SU-DHL-6 (cell line): ENCODE results near the gene ETS1.

Experiments used
- H2AFZ ChIP-seq: fragments of 200-600 bp; sonication (generic); 2 replicates; pipeline ENCODE4 v1.6.1; 2014; ENCODE audit warnings: low read depth, mild to moderate bottlenecking, moderate library complexity, mixed read lengths, antibody characterized with exemption, low read length; ENCODE audit not compliant: severe bottlenecking
- H3F3A ChIP-seq: fragments of 200-600 bp; shearing (Covaris generic); 2 replicates; pipeline ENCODE4 v1.6.0; 2016; ENCODE audit warnings: antibody characterized with exemption, mild to moderate bottlenecking; ENCODE audit not compliant: insufficient read depth
- H3K27ac ChIP-seq: fragments of 200-600 bp; sonication (generic); 2 replicates; pipeline ENCODE4 v1.5.1; 2016; ENCODE audit warnings: low read depth, mild to moderate bottlenecking, low read length, moderate library complexity, mixed read lengths
- H3K27me3 ChIP-seq: fragments of 200-600 bp; sonication (generic), shearing (Covaris generic); 2 replicates; pipeline ENCODE4 v1.6.0; 2014; ENCODE audit warnings: mild to moderate bottlenecking, low read length
- H3K36me3 ChIP-seq: fragments of 200-600 bp; sonication (generic); 2 replicates; pipeline ENCODE4 v1.6.1; 2014; ENCODE audit warnings: mild to moderate bottlenecking, low read length, mixed read lengths
- H3K4me2 ChIP-seq: fragments of 300-600, 200-600 bp; shearing (Covaris generic), sonication (generic); 2 replicates; pipeline ENCODE4 v1.6.0; 2014; ENCODE audit warnings: low read length, low read depth, mild to moderate bottlenecking; ENCODE audit not compliant: poor library complexity, severe bottlenecking
- H3K4me3 ChIP-seq: fragments of 200-600 bp; sonication (generic); 2 replicates; pipeline ENCODE4 v1.5.1; 2014; ENCODE audit warnings: antibody characterized with exemption, low read length, mild to moderate bottlenecking, mixed read lengths; ENCODE audit not compliant: insufficient read depth, poor library complexity, severe bottlenecking
- H3K79me2 ChIP-seq: fragments of 200-600 bp; sonication (generic); 2 replicates; pipeline ENCODE4 v1.6.1; 2014; ENCODE audit warnings: mild to moderate bottlenecking, low read length, moderate library complexity; ENCODE audit not compliant: insufficient read depth
- H3K9ac ChIP-seq: fragments of 200-600 bp; sonication (generic); 2 replicates; pipeline ENCODE4 v1.7.0; 2014; ENCODE audit warnings: mild to moderate bottlenecking, low read length
- H3K9me2 ChIP-seq: fragments of 200-600 bp; sonication (generic); replicated peaks from 2 replicates; pipeline ENCODE4 v1.6.1; 2014; ENCODE audit warnings: low read length; ENCODE audit not compliant: insufficient read depth
- H3K9me3 ChIP-seq: fragments of 200-600 bp; sonication (generic); 2 replicates; pipeline ENCODE4 v1.6.1; 2014; ENCODE audit warnings: low read length, mixed read lengths; ENCODE audit not compliant: insufficient read depth
- H4K20me1 ChIP-seq: fragments of 200-600 bp; sonication (generic); 2 replicates; pipeline ENCODE4 v1.6.1; 2014; ENCODE audit warnings: low read depth, mild to moderate bottlenecking, antibody characterized with exemption, low read length, moderate library complexity, mixed read lengths
- EZH2phosphoT487 ChIP-seq: fragments of 200-600 bp; sonication (generic), shearing (Covaris generic); conservative IDR thresholded peaks from 2 replicates; pipeline ENCODE4 v1.6.1; 2018; ENCODE audit warnings: mild to moderate bottlenecking, antibody characterized with exemption, low read length, moderate library complexity, mixed read lengths
- TF ChIP-seq, protein P1 (sequence below): fragments of 200-600 bp; sonication (generic); IDR thresholded peaks from one replicate; pipeline ENCODE4 v1.5.1; 2017; ENCODE audit warnings: antibody characterized with exemption, mild to moderate bottlenecking, low read length, moderate library complexity; ENCODE audit not compliant: insufficient read depth, poor library complexity, severe bottlenecking

The ETS1 gene

DNA sequence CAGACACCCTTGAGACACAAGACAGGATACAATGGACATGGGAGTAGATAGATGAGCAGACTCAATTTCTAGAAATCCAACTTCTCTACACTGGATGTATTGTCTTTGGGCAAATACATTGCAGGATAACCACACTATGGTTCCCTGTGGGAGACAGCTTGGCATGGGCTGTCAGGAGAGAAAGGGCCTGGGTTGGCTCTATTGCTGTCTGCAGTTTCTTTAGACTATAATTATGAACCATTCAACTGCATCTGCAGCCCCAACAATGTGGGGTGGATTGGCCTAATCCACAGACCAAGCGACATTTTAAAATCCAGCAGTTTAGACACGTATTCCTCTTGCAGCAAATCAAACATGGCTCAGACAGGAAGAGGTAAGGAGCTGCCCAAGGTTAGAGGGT is 60.3 kb downstream of the ETS1 start:
- no peaks in the 10 kb centered on the region for H3K27me3 ChIP-seq
- H3F3A ChIP-seq, result no peaks in the 10 kb centered on the region
- no peak overlapping the region for H3K4me2 ChIP-seq

DNA sequence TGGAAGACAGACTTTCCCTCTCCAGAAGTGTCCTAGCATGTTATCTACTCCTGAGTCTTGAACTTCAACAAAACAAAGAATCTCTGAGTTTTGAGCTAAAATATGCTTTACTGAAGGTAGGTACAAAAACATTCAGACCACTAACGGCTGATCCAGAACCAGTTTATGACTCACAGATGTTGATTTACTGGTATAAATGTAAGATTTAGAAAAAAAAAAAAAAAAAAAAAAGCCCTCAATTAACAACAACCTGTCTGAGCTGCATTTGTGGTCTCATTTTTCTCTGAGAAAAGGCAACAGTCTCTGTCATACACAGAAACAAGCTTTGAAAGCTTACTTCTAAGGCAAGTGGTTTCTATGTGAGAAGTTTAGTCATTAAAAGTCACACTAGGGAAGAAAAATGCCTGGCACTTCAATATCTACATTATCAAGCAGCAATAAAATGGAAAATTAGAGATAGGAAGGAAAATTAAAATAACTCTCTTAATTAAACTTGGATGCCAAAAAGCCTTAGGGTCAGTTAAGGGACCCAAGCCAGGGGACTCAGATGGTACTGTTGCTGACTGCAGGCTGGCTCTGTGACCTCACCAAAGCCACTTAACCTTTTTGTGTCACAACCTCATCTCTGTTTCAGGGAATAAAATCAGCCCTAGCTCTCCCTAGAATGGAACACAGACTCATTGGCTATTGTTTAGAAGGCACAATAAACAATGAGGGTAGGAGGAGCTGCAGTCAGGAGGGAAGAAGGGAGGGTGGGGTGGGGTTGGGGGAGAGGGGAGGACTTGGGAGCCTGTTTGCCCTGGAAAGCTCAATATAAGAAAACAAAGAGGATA is 61.7 kb downstream of the ETS1 start:
- no peak overlapping the region for H2AFZ ChIP-seq
- H3K27me3 ChIP-seq, result no peaks in the 10 kb centered on the region
- no peaks in the 10 kb centered on the region for H3K9me3 ChIP-seq
- H3K9me2 ChIP-seq, result no peaks in the 10 kb centered on the region
- TF ChIP-seq EZH2phosphoT487, result no peak
- H3K79me2 ChIP-seq, result peaks cover 15% of the 10 kb centered on the region
- no peaks in the 10 kb centered on the region for H4K20me1 ChIP-seq
- H3K36me3 ChIP-seq, result peaks cover under 1% of the 10 kb centered on the region; the same call in 1 of the 2 replicates
- no peak overlapping the region for H3K4me2 ChIP-seq
- H3F3A ChIP-seq, result no peaks in the 10 kb centered on the region
- no peak overlapping the region for H3K27ac ChIP-seq
- H3K9ac ChIP-seq, result no peak overlapping the region
- no peak overlapping the region for H3K4me3 ChIP-seq

More for the DNA sequence above, 60.3 kb downstream of the ETS1 start:
- Histone ChIP-seq H3K9me3 (no peaks in the 10 kb centered on the region), H2AFZ (no peak overlapping the region), H3K79me2 (peaks cover under 1% of the 10 kb centered on the region), H3K36me3 (no peaks in the 10 kb centered on the region), H3K4me3 (no peak overlapping the region), H4K20me1 (no peaks in the 10 kb centered on the region), H3K27ac (no peak overlapping the region), H3K9ac (no peak overlapping the region), H3K9me2 (no peaks in the 10 kb centered on the region)
- no peak for TF ChIP-seq EZH2phosphoT487
- TF ChIP-seq, protein P1, sequence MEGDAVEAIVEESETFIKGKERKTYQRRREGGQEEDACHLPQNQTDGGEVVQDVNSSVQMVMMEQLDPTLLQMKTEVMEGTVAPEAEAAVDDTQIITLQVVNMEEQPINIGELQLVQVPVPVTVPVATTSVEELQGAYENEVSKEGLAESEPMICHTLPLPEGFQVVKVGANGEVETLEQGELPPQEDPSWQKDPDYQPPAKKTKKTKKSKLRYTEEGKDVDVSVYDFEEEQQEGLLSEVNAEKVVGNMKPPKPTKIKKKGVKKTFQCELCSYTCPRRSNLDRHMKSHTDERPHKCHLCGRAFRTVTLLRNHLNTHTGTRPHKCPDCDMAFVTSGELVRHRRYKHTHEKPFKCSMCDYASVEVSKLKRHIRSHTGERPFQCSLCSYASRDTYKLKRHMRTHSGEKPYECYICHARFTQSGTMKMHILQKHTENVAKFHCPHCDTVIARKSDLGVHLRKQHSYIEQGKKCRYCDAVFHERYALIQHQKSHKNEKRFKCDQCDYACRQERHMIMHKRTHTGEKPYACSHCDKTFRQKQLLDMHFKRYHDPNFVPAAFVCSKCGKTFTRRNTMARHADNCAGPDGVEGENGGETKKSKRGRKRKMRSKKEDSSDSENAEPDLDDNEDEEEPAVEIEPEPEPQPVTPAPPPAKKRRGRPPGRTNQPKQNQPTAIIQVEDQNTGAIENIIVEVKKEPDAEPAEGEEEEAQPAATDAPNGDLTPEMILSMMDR, result no peak

DNA sequence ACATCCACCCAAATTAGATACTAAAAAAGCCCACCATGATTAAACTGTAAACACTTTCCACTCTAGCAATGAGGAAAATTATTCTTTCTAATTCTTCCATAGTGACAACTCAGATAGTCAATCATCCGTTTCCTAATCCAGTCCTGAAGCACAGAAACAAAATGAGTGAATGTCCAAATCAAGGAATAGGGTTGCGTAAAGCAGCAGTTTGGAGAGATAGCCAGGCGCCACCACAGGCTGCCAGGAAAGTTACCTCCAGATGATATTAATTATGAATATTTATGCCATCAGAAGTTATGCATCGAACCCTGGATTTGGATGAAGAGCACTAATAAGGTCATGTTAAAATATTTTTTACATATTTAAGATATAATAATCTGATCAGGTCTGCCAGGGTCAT is 63.2 kb downstream of the ETS1 start:
- peaks cover 8% of the 10 kb centered on the region; the same call in 1 of the 2 replicates for H3K36me3 ChIP-seq

DNA sequence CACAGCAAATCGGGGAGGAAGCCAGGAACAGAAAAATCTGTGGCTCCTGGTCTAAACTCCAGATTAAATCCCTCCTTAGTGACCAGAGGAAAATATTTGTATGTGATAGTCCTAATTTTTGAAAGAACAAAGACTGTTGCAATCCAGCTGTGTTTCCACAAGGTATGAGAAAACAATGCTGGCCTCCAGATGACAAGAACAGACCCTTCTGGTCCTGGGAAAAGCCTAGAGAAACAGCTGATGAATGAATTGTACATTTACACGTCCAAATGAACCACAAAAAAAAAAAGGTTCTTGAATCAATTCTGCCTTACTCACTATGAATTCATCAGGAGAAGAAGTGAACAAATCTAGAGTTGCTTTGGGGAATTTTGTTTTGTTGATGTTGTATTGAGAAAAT is 63.7 kb downstream of the ETS1 start:
- no peaks in the 10 kb centered on the region for H3F3A ChIP-seq
- no peak overlapping the region for H3K4me2 ChIP-seq
- no peak overlapping the region for H3K27ac ChIP-seq
- H3K9me2 ChIP-seq, result no peaks in the 10 kb centered on the region
- TF ChIP-seq, protein P1, result no peak
- no peak for TF ChIP-seq EZH2phosphoT487
- H2AFZ ChIP-seq, result no peak overlapping the region
- no peaks in the 10 kb centered on the region for H3K27me3 ChIP-seq
- H3K4me3 ChIP-seq, result no peak overlapping the region
- no peaks in the 10 kb centered on the region for H4K20me1 ChIP-seq
- H3K79me2 ChIP-seq, result peaks cover 34% of the 10 kb centered on the region
- H3K9ac ChIP-seq, result no peak overlapping the region
- peaks cover 8% of the 10 kb centered on the region; the same call in 1 of the 2 replicates for H3K36me3 ChIP-seq
- no peaks in the 10 kb centered on the region for H3K9me3 ChIP-seq

More for the DNA sequence above, 63.2 kb downstream of the ETS1 start:
- Histone ChIP-seq H3K9ac (no peak overlapping the region), H3K9me2 (no peaks in the 10 kb centered on the region), H3K27ac (no peak overlapping the region), H3K4me2 (no peak overlapping the region), H3F3A (no peaks in the 10 kb centered on the region), H3K27me3 (no peaks in the 10 kb centered on the region), H4K20me1 (no peaks in the 10 kb centered on the region), H3K4me3 (no peak overlapping the region), H3K9me3 (no peaks in the 10 kb centered on the region), H3K79me2 (peaks cover 29% of the 10 kb centered on the region), H2AFZ (no peak overlapping the region)
- no peak for TF ChIP-seq EZH2phosphoT487
- TF ChIP-seq, protein P1, result no peak
